H9 (cell line): ENCODE measurements around the gene PLPPR4. TPM values are rescaled to one million over a fixed set of nuclear protein-coding genes. Genes with fewer than 3 reads are reported as not detected.

Source experiments
- DNase-seq: peaks from one replicate; pipeline ENCODE4 v3.0.0-alpha.2; 2017
- H2AFZ ChIP-seq: one replicate; pipeline ENCODE4 v1.6.1; 2013; ENCODE audit warnings: mild to moderate bottlenecking, low read length, control low read depth, moderate library complexity
- H2AK5ac ChIP-seq: 2 replicates; pipeline ENCODE4 v1.6.1; 2013; ENCODE audit warnings: low read length, control low read depth, mixed read lengths; ENCODE audit not compliant: insufficient read length
- H2BK120ac ChIP-seq: one replicate; pipeline ENCODE4 v1.6.1; 2013; ENCODE audit warnings: low read depth, mild to moderate bottlenecking, low read length, control low read depth, inconsistent platforms; ENCODE audit not compliant: poor library complexity, severe bottlenecking
- H2BK12ac ChIP-seq: 2 replicates; pipeline ENCODE4 v1.6.1; 2013; ENCODE audit warnings: low read length, control low read depth, mixed read lengths, low read depth; ENCODE audit not compliant: insufficient read length
- H2BK15ac ChIP-seq: 2 replicates; pipeline ENCODE4 v1.6.1; 2013; ENCODE audit warnings: low read depth, low read length, control low read depth
- H2BK20ac ChIP-seq: one replicate; pipeline ENCODE4 v1.6.1; 2013; ENCODE audit warnings: low read depth, mild to moderate bottlenecking, low read length, control low read depth, inconsistent platforms; ENCODE audit not compliant: poor library complexity, severe bottlenecking
- H2BK5ac ChIP-seq: 2 replicates; pipeline ENCODE4 v1.6.1; 2013; ENCODE audit warnings: low read length, control low read depth, mixed read lengths; ENCODE audit not compliant: insufficient read length
- H3K14ac ChIP-seq: 2 replicates; pipeline ENCODE4 v1.6.1; 2013; ENCODE audit warnings: low read length, control low read depth; ENCODE audit not compliant: insufficient read depth
- H3K18ac ChIP-seq: 2 replicates; pipeline ENCODE4 v1.6.1; 2013; ENCODE audit warnings: low read depth, mild to moderate bottlenecking, mixed read lengths, low read length, control low read depth; ENCODE audit not compliant: insufficient read length
- H3K23ac ChIP-seq: 2 replicates; pipeline ENCODE4 v1.6.1; 2013; ENCODE audit warnings: low read length, control low read depth, mixed read lengths, low read depth; ENCODE audit not compliant: insufficient read length
- H3K23me2 ChIP-seq: 2 replicates; pipeline ENCODE4 v1.6.1; 2013; ENCODE audit warnings: low read depth, mild to moderate bottlenecking, mixed read lengths, low read length, control low read depth; ENCODE audit not compliant: insufficient read length, poor library complexity, severe bottlenecking
- H3K27ac ChIP-seq: 2 replicates; pipeline ENCODE4 v1.5.1; 2013; ENCODE audit warnings: low read length, control low read depth, mixed read lengths, low read depth; ENCODE audit not compliant: insufficient read length
- H3K27me3 ChIP-seq: 2 replicates; pipeline ENCODE4 v1.6.1; 2013; ENCODE audit warnings: low read length, control low read depth, inconsistent platforms; ENCODE audit not compliant: insufficient read depth
- H3K4ac ChIP-seq: 2 replicates; pipeline ENCODE4 v1.6.1; 2013; ENCODE audit warnings: low read depth, mild to moderate bottlenecking, control low read depth, inconsistent platforms, low read length, moderate library complexity
- H3K4me1 ChIP-seq: 2 replicates; pipeline ENCODE4 v1.6.1; 2013; ENCODE audit warnings: low read length, control low read depth, inconsistent platforms; ENCODE audit not compliant: insufficient read depth
- H3K4me2 ChIP-seq: 2 replicates; pipeline ENCODE4 v1.6.1; 2013; ENCODE audit warnings: low read length, control low read depth, mixed read lengths; ENCODE audit not compliant: insufficient read length, insufficient read depth
- H3K56ac ChIP-seq: 2 replicates; pipeline ENCODE4 v1.6.1; 2013; ENCODE audit warnings: low read depth, mild to moderate bottlenecking, mixed read lengths, low read length, control low read depth; ENCODE audit not compliant: insufficient read length
- H3K79me1 ChIP-seq: 2 replicates; pipeline ENCODE4 v1.6.1; 2013; ENCODE audit warnings: low read depth, mild to moderate bottlenecking, moderate library complexity, low read length, control low read depth, inconsistent platforms; ENCODE audit not compliant: insufficient read depth, poor library complexity, severe bottlenecking
- H3K79me2 ChIP-seq: 2 replicates; pipeline ENCODE4 v1.6.1; 2013; ENCODE audit warnings: low read length, control low read depth, inconsistent platforms; ENCODE audit not compliant: insufficient read depth
- H3K9ac ChIP-seq: 2 replicates; pipeline ENCODE4 v1.6.1; 2013; ENCODE audit warnings: low read length, control low read depth, mixed read lengths; ENCODE audit not compliant: insufficient read length; ENCODE audit errors: extremely low read depth
- H3K9me3 ChIP-seq: one replicate; pipeline ENCODE4 v1.6.1; 2013; ENCODE audit warnings: low read depth, low read length, inconsistent platforms; ENCODE audit not compliant: control insufficient read depth
- H3T11ph ChIP-seq: one replicate; pipeline ENCODE4 v1.6.1; 2013; ENCODE audit warnings: mild to moderate bottlenecking, low read length, control low read depth, inconsistent platforms
- H4K20me1 ChIP-seq: one replicate; pipeline ENCODE4 v1.6.1; 2013; ENCODE audit not compliant: control insufficient read depth, insufficient read length, insufficient read depth
- H4K5ac ChIP-seq: 2 replicates; pipeline ENCODE4 v1.6.1; 2013; ENCODE audit warnings: low read depth, mild to moderate bottlenecking, mixed read lengths, low read length, control low read depth; ENCODE audit not compliant: insufficient read length
- H4K8ac ChIP-seq: replicated peaks from 2 replicates; pipeline ENCODE4 v1.6.1; 2013; ENCODE audit warnings: low read length, control low read depth, mixed read lengths, low read depth; ENCODE audit not compliant: insufficient read length
- H4K91ac ChIP-seq: 2 replicates; pipeline ENCODE4 v1.6.1; 2013; ENCODE audit warnings: low read depth, mild to moderate bottlenecking, moderate library complexity, mixed read lengths, low read length, control low read depth; ENCODE audit not compliant: insufficient read length
- H3K27ac Mint-ChIP-seq, 3 experiments: 2 replicates in 2 of 3; 3 replicates in 1 of 3; pipeline ENCODE4 v1.8.0; 2020 to 2021; ENCODE audit warnings: mixed read lengths in 3 of 3, mild to moderate bottlenecking in 1 of 3, moderate library complexity in 1 of 3
- H3K27me3 Mint-ChIP-seq: 2 replicates; pipeline ENCODE4 v1.8.0; 2021; ENCODE audit warnings: low read depth, mild to moderate bottlenecking, moderate library complexity, mixed read lengths
- H3K36me3 Mint-ChIP-seq, 3 experiments: 2 replicates in 2 of 3; 3 replicates in 1 of 3; pipeline ENCODE4 v1.8.0; 2020 to 2021; ENCODE audit warnings: low read depth in 3 of 3, mixed read lengths in 3 of 3; ENCODE audit not compliant: insufficient read depth in 1 of 3
- H3K4me1 Mint-ChIP-seq, 2 experiments: 2 replicates each; pipeline ENCODE4 v1.8.0; 2020; ENCODE audit warnings: mixed read lengths in 2 of 2
- H3K4me3 Mint-ChIP-seq, 2 experiments: 2 replicates in 1 of 2; 3 replicates in 1 of 2; pipeline ENCODE4 v1.8.0; 2020 to 2021; ENCODE audit warnings: mild to moderate bottlenecking in 2 of 2, mixed read lengths in 2 of 2, moderate library complexity in 1 of 2
- H3K9me3 Mint-ChIP-seq, 2 experiments: 2 replicates in 1 of 2; 3 replicates in 1 of 2; pipeline ENCODE4 v1.8.0; 2020; ENCODE audit warnings: mild to moderate bottlenecking in 2 of 2, mixed read lengths in 2 of 2, moderate library complexity in 1 of 2
- CTCF ChIP-seq: fragments of 200-600 bp; sonication (generic); conservative IDR thresholded peaks from 3 replicates; pipeline ENCODE4 v1.8.0; 2021; ENCODE audit warnings: antibody characterized with exemption, mild to moderate bottlenecking
- total RNA-seq: library from RNA; stranded (reverse); gene quantifications from 2 replicates; pipeline ENCODE4 v1.2.1, GENCODE V29; 2021

Gene PLPPR4
- total RNA-seq, 1 experiment from 2014 or later = 0.31 TPM

- H3K9me3 Mint-ChIP-seq = no peaks in the 10 kb centered on the region
- no peak for TF ChIP-seq CTCF
- no peaks in the 10 kb centered on the region for H3K4me1 ChIP-seq
Observed at GRCh38 chr1:99230695-99231094, 33.6 kb upstream of the PLPPR4 start.

More at GRCh38 chr1:99230695-99231094, 33.6 kb upstream of the PLPPR4 start:
- Histone ChIP-seq H4K20me1 (no peaks in the 10 kb centered on the region), H2BK12ac (no peak overlapping the region), H2BK15ac (no peak overlapping the region), H4K5ac (no peak overlapping the region), H4K8ac (no peak overlapping the region), H3K79me1 (no peaks in the 10 kb centered on the region), H3K4me2 (no peak overlapping the region), H3K18ac (no peak overlapping the region), H3K23ac (no peak overlapping the region), H2BK20ac (no peak overlapping the region), H3K79me2 (no peaks in the 10 kb centered on the region), H3K9me3 (no peaks in the 10 kb centered on the region), H2AK5ac (no peak overlapping the region), H2AFZ (no peak overlapping the region), H3K23me2 (no peaks in the 10 kb centered on the region), H3K56ac (no peak overlapping the region), H3K27ac (no peak overlapping the region), H3K9ac (no peak overlapping the region), H3T11ph (no peak overlapping the region), H2BK5ac (no peak overlapping the region), H3K14ac (no peak overlapping the region), H2BK120ac (no peak overlapping the region), H3K4ac (no peak overlapping the region), H4K91ac (no peak overlapping the region), H3K27me3 (no peaks in the 10 kb centered on the region)
- Mint-ChIP-seq H3K4me1 (no peaks in the 10 kb centered on the region), H3K27me3 (no peaks in the 10 kb centered on the region), H3K4me3 (no peak overlapping the region), H3K36me3 (no peaks in the 10 kb centered on the region), H3K27ac (no peak overlapping the region)
- no peak for DNase-seq
